ENCODE data around the gene URB2. TPM values are rescaled to one million over a fixed set of nuclear protein-coding genes. Genes with fewer than 3 reads are reported as not detected.

The URB2 gene
- total and polyA plus RNA-seq, 2 of the 13 experiments (the other 11 are each of a cell fraction or from before 2014, with no cell fraction given): 4.0 to 17.6 TPM

DNA sequence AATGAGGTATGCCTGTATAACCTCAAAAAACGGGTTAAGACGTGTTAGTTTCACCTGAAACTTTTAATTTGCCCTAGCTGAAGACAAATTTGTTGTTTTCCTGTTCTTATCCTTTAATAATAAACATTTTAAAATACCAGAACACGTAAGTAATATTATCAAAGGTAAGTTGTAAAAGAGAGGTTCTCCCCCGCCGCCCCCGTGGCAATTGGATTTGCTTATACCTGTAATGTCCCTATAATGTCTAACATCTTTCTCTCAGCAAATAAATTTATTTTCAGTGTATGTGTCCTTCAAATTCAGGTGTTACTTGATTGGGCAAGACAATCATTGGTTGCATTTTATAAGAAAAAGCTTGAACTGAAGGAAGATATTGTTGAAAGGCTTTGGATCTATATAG is 5.9 kb downstream of the URB2 start (continued):
- TF ChIP-seq ZNF350 (CRISPR knock-in tag; IDR thresholded peaks at IDR 0.05; ENCODE audit: borderline replicate concordance, low read depth) (no peak), CCAR2 (optimal IDR thresholded peaks at IDR 0.05; ENCODE audit: low read depth, low read length) (no peak), POLR2AphosphoS2 (IDR thresholded peaks at IDR 0.05; ENCODE audit: low read depth, low read length) (no peak), ZNF546 (CRISPR knock-in tag; conservative IDR thresholded peaks at IDR 0.05) (no peak), ZSCAN9 (CRISPR knock-in tag; IDR thresholded peaks at IDR 0.05; ENCODE audit: borderline replicate concordance) (no peak)

DNA sequence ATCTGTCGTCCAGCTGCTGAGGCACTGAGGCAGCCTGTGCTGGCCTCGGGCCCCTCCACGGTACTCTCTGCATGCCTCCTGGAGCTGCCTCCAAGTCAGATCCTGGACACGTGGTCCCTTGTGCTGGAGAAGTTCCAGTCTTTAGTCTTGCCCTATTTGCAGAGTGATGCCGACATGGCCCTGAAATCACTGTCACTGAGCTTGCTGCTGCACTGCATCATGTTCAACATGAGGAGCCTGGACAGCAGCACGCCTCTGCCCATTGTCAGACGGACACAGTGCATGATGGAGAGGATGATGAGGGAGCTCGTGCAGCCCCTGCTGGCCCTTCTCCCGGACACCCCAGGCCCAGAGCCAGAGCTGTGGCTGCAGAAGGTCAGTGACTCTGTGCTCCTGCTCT is 10.0 kb downstream of the URB2 start:
- WGBS (ENCODE audit: low lambda C conversion rate): 90% methylated on average over 2 of the region's 9 CpGs
- Histone ChIP-seq H3K27ac (ENCODE audit: extremely low read length, insufficient read depth, low read length) (no peak overlapping the region), H2AFZ (ENCODE audit: low read length) (no peak overlapping the region), H3K9me3 (ENCODE audit: low read length) (no peaks in the 10 kb centered on the region), H3K27me3 (ENCODE audit: control insufficient read depth in 1 of 2, insufficient read depth in 2 of 2, low read length in 2 of 2) (no peaks in the 10 kb centered on the region), H3K4me3 (replicated peaks in 1 of 3; ENCODE audit: insufficient read depth in 1 of 3, low read depth in 2 of 3, low read length in 3 of 3) (no peak overlapping the region), H4K20me1 (ENCODE audit: insufficient read depth, low read length) (no peaks in the 10 kb centered on the region), H3K36me3 (replicated peaks in 1 of 2; ENCODE audit: control insufficient read depth in 1 of 2, insufficient read depth in 2 of 2, low read length in 2 of 2) (peaks cover 16 to 68% of the 10 kb centered on the region in 2 experiments), H3K4me2 (ENCODE audit: low read depth, low read length) (no peak overlapping the region), H3K79me2 (ENCODE audit: insufficient read depth, low read length) (peaks cover 10% of the 10 kb centered on the region), H3K9ac (ENCODE audit: insufficient read depth, low read depth, low read length) (no peak overlapping the region), H3K4me1 (ENCODE audit: insufficient read depth, low read length) (no peaks in the 10 kb centered on the region)
- no peak for FAIRE-seq
- intact Hi-C loops (cut with micrococcal nuclease; ENCODE audit: unreplicated experiment) (no loop called here), in situ Hi-C loops (cut with HindIII; ENCODE audit: extremely low pct_ligation_motif_present, low pct_unique_long_range_greater_than_20kb) (no loop called here)
- DNase-seq (ENCODE audit: low spot score): no peak
- ChIA-PET CTCF (ENCODE audit: low intra/inter-chr PET ratio, low total read pairs) (no interaction called here), POLR2A (no interaction called here)
- BruUV-seq (replicated peaks): no TSS peak
- no peak for ATAC-seq
- no peak for TF ChIP-seq KMT2B (CRISPR knock-in tag; IDR thresholded peaks at IDR 0.05)
- no peak for TF ChIP-seq CBX1 (IDR thresholded peaks at IDR 0.05; ENCODE audit: low read depth)
- no peak for TF ChIP-seq ARNT (IDR thresholded peaks at IDR 0.05)
- TF ChIP-seq MAFG (CRISPR knock-in tag; IDR thresholded peaks at IDR 0.05): no peak
- no peak for TF ChIP-seq IKZF4 (CRISPR knock-in tag; IDR thresholded peaks at IDR 0.05; ENCODE audit: borderline replicate concordance, low read depth, not compliant biosample characterization)
- TF ChIP-seq, protein P1, sequence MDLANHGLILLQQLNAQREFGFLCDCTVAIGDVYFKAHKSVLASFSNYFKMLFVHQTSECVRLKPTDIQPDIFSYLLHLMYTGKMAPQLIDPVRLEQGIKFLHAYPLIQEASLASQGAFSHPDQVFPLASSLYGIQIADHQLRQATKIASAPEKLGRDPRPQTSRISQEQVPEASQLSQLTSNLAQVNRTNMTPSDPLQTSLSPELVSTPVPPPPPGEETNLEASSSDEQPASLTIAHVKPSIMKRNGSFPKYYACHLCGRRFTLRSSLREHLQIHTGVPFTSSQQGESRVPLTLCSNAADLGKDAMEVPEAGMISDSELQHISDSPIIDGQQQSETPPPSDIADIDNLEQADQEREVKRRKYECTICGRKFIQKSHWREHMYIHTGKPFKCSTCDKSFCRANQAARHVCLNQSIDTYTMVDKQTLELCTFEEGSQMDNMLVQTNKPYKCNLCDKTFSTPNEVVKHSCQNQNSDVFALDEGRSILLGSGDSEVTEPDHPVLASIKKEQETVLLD (CRISPR knock-in tag; IDR thresholded peaks at IDR 0.05; ENCODE audit: low read depth): no peak
- no peak for TF ChIP-seq RBM39 (IDR thresholded peaks at IDR 0.05; ENCODE audit: low read depth, low read length, poor library complexity, severe bottlenecking)
- no peak for TF ChIP-seq ZNF850 (CRISPR knock-in tag; conservative IDR thresholded peaks at IDR 0.05)
- no peak for TF ChIP-seq ZNF251 (CRISPR knock-in tag; IDR thresholded peaks at IDR 0.05)
- TF ChIP-seq, protein P2, sequence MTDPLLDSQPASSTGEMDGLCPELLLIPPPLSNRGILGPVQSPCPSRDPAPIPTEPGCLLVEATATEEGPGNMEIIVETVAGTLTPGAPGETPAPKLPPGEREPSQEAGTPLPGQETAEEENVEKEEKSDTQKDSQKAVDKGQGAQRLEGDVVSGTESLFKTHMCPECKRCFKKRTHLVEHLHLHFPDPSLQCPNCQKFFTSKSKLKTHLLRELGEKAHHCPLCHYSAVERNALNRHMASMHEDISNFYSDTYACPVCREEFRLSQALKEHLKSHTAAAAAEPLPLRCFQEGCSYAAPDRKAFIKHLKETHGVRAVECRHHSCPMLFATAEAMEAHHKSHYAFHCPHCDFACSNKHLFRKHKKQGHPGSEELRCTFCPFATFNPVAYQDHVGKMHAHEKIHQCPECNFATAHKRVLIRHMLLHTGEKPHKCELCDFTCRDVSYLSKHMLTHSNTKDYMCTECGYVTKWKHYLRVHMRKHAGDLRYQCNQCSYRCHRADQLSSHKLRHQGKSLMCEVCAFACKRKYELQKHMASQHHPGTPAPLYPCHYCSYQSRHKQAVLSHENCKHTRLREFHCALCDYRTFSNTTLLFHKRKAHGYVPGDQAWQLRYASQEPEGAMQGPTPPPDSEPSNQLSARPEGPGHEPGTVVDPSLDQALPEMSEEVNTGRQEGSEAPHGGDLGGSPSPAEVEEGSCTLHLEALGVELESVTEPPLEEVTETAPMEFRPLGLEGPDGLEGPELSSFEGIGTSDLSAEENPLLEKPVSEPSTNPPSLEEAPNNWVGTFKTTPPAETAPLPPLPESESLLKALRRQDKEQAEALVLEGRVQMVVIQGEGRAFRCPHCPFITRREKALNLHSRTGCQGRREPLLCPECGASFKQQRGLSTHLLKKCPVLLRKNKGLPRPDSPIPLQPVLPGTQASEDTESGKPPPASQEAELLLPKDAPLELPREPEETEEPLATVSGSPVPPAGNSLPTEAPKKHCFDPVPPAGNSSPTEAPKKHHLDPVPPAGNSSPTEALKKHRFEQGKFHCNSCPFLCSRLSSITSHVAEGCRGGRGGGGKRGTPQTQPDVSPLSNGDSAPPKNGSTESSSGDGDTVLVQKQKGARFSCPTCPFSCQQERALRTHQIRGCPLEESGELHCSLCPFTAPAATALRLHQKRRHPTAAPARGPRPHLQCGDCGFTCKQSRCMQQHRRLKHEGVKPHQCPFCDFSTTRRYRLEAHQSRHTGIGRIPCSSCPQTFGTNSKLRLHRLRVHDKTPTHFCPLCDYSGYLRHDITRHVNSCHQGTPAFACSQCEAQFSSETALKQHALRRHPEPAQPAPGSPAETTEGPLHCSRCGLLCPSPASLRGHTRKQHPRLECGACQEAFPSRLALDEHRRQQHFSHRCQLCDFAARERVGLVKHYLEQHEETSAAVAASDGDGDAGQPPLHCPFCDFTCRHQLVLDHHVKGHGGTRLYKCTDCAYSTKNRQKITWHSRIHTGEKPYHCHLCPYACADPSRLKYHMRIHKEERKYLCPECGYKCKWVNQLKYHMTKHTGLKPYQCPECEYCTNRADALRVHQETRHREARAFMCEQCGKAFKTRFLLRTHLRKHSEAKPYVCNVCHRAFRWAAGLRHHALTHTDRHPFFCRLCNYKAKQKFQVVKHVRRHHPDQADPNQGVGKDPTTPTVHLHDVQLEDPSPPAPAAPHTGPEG (CRISPR knock-in tag; IDR thresholded peaks at IDR 0.05): no peak
- TF ChIP-seq, protein P3, sequence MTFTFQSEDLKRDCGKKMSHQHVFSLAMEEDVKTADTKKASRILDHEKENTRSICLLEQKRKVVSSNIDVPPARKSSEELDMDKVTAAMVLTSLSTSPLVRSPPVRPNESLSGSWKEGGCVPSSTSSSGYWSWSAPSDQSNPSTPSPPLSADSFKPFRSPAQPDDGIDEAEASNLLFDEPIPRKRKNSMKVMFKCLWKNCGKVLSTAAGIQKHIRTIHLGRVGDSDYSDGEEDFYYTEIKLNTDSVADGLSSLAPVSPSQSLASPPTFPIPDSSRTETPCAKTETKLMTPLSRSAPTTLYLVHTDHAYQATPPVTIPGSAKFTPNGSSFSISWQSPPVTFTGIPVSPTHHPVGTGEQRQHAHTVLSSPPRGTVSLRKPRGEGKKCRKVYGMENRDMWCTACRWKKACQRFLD (CRISPR knock-in tag; IDR thresholded peaks at IDR 0.05; ENCODE audit: borderline replicate concordance): no peak
- TF ChIP-seq NFYB (CRISPR knock-in tag; IDR thresholded peaks at IDR 0.05): no peak
